MCF 10A (cell line): ENCODE data around the gene CHD3. TPM values are rescaled to one million over a fixed set of nuclear protein-coding genes. Genes with fewer than 3 reads are reported as not detected.

ENCODE experiments used
- BruUV-seq: library from RNA; stranded (reverse); fragments of 400-500 nt; replicated peaks from 2 replicates; lab custom pipeline; 2021; lab: Mats Ljungman, UMichigan
- CTCF ChIA-PET: fragments of 300-600 bp; sonication (Branson Sonifier 250); formaldehyde crosslinking; extraction: SDS; loops from one replicate; lab custom pipeline; 2021; ENCODE audit warnings: antibody characterized with exemption, inconsistent platforms; lab: Yijun Ruan, JAX
- POLR2A ChIA-PET: fragments of 300-600, 350-650 bp; sonication (Branson Sonifier 250); formaldehyde crosslinking; extraction: SDS; loops from one replicate; lab custom pipeline; 2020; ENCODE audit warnings: antibody characterized with exemption, inconsistent platforms; lab: Yijun Ruan, JAX
- DNase-seq: peaks from one replicate; pipeline ENCODE4 v3.0.0-alpha.2; 2018; ENCODE audit not compliant: unreplicated experiment
- H3K27ac Mint-ChIP-seq: one replicate; pipeline ENCODE4 v1.8.0; 2022; ENCODE audit warnings: mild to moderate bottlenecking, low read depth, mixed read lengths; ENCODE audit not compliant: unreplicated experiment
- H3K27me3 Mint-ChIP-seq: one replicate; pipeline ENCODE4 v1.8.0; 2022; ENCODE audit warnings: mixed read lengths; ENCODE audit not compliant: insufficient read depth, unreplicated experiment
- H3K36me3 Mint-ChIP-seq: one replicate; pipeline ENCODE4 v1.8.0; 2022; ENCODE audit warnings: mild to moderate bottlenecking, moderate library complexity, mixed read lengths; ENCODE audit not compliant: insufficient read depth, unreplicated experiment
- H3K4me1 Mint-ChIP-seq: one replicate; pipeline ENCODE4 v1.8.0; 2022; ENCODE audit warnings: mixed read lengths; ENCODE audit not compliant: insufficient read depth, unreplicated experiment
- H3K4me3 Mint-ChIP-seq: one replicate; pipeline ENCODE4 v1.8.0; 2022; ENCODE audit warnings: mild to moderate bottlenecking, moderate library complexity, mixed read lengths; ENCODE audit not compliant: unreplicated experiment
- H3K9me3 Mint-ChIP-seq: one replicate; pipeline ENCODE4 v1.8.0; 2022; ENCODE audit warnings: mixed read lengths; ENCODE audit not compliant: unreplicated experiment
- CTCF ChIP-seq: fragments of 200-600 bp; IDR thresholded peaks from one replicate; pipeline ENCODE4 v1.8.0; 2022; ENCODE audit warnings: antibody characterized with exemption, mild to moderate bottlenecking; ENCODE audit not compliant: unreplicated experiment
- intact Hi-C: fragments of 100-400 bp; cut with micrococcal nuclease; formaldehyde crosslinking; loops from 2 replicates; pipeline ENCODE4 v1.14.1; 2022
- total RNA-seq: library from RNA; stranded (reverse); gene quantifications from 2 replicates; pipeline ENCODE4 v1.2.3, GENCODE V29; 2022

CHD3 gene
- total RNA-seq, 1 experiment from 2014 or later, result 87.1 TPM

DNA sequence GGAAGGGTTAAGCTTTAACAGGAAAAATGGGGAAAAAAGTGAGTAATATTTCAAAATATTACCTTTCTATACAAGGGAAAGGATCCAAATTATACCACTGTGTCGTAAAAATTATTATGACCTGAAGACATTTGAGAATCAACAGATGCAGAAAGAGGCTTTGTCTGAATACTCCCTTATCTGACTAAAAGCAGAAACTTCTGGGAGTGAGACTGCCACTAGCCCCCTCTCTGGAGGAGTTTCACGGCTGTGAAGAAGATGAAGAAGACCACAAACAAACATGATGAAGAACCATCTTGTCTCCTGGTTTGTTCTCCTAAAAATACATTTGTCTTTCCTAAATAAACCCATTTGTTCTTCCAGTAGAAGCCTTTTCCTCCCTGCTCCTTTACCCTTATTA, 72.8 kb downstream of the CHD3 start:
- Mint-ChIP-seq H3K9me3 (no peaks in the 10 kb centered on the region), H3K36me3 (no peaks in the 10 kb centered on the region), H3K27me3 (no peaks in the 10 kb centered on the region), H3K27ac (no peak overlapping the region), H3K4me3 (no peak overlapping the region), H3K4me1 (peaks cover 6% of the 10 kb centered on the region)
- intact Hi-C loops, result no loop called here
- CTCF ChIA-PET, result interaction anchor here (0.6 to 0.7 kb wide), 3 partner anchors 28 to 796 kb away, joined by 3 to 5 read pairs (median 3); no protein-coding TSS in a partner anchor
- DNase-seq, result no peak
- no peak for TF ChIP-seq CTCF
- POLR2A ChIA-PET, result no interaction called here
- no TSS peak for BruUV-seq

Other genes starting within 250 kb of the CHD3 start
- not detected in 2 replicates for gene ATP1B2, start 237.9 kb upstream of the CHD3 start, total RNA-seq
- 131 and 181 TPM in 2 replicates for gene TP53, start 201.3 kb upstream of the CHD3 start, total RNA-seq
- 10.7 and 11.7 TPM in 2 replicates for gene WRAP53, start 200.3 kb upstream of the CHD3 start, total RNA-seq
- gene EFNB3, start 183.6 kb upstream of the CHD3 start, total RNA-seq, result 1.3 and 1.4 TPM in 2 replicates
- 0.05 and 0.12 TPM in 2 replicates for gene DNAH2, start 171.0 kb upstream of the CHD3 start, total RNA-seq
- 37.9 and 39.8 TPM in 2 replicates for gene KDM6B, start 54.6 kb upstream of the CHD3 start, total RNA-seq
- 3.5 and 4.4 TPM in 2 replicates for gene TMEM88, start 33.7 kb upstream of the CHD3 start, total RNA-seq
- 70.2 and 83.4 TPM in 2 replicates for gene NAA38, start 31.2 kb upstream of the CHD3 start, total RNA-seq
- gene CYB5D1, start 30.8 kb upstream of the CHD3 start, total RNA-seq, result 23.1 and 23.2 TPM in 2 replicates
- 5.6 and 7.4 TPM in 2 replicates for gene RNF227, start 27.5 kb downstream of the CHD3 start, total RNA-seq
- 4.2 and 10.0 TPM in 2 replicates for gene KCNAB3, start 41.1 kb downstream of the CHD3 start, total RNA-seq
- gene TRAPPC1, start 43.2 kb downstream of the CHD3 start, total RNA-seq, result 80.0 and 104 TPM in 2 replicates
- gene CNTROB, start 43.4 kb downstream of the CHD3 start, total RNA-seq, result 31.5 and 39.2 TPM in 2 replicates
- not detected in 2 replicates for gene GUCY2D, start 113.8 kb downstream of the CHD3 start, total RNA-seq
- 18.5 and 27.6 TPM in 2 replicates for gene ALOX15B, start 150.3 kb downstream of the CHD3 start, total RNA-seq
- gene ALOX12B, start 198.9 kb downstream of the CHD3 start, total RNA-seq, result 1.3 TPM in 1 of 2 replicates, not detected in the other
- 13.1 and 14.1 TPM in 2 replicates for gene ALOXE3, start 229.7 kb downstream of the CHD3 start, total RNA-seq
- gene HES7, start 235.3 kb downstream of the CHD3 start, total RNA-seq, result 5.8 and 5.9 TPM in 2 replicates